KBM-7 (cell line): ENCODE results near the gene STMND1.

Source experiments
- DNase-seq: peaks from one replicate; pipeline ENCODE4 v3.0.0-alpha.2; 2015
- in situ Hi-C: fragments of 300-500 bp; cut with MboI; formaldehyde crosslinking; loops from 2 replicates; pipeline ENCODE4 v1.14.3; 2020; ENCODE audit warnings: low sequenced_read_pairs, low pct_unique_long_range_greater_than_20kb, mixed read lengths

Gene STMND1

DNA sequence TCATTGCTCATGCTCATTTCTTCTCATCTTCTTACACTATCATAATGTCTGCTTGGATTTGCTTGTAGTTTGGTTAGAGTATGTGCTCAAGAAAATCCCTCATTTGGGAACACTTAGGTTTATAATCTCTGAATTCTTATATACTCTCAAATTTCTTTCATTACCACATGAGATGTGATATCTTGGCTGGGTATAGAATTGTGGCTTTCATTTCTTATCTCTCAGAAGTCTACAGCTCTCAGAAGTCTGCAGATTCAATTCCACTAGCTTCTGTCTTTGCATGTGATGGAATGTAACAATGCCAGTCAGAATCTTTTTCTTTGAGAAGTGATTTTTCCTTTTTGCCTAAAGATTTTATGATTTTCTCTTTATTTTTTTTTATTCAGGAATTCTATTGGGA lies 50.9 kb downstream of the STMND1 start:
- in situ Hi-C loops = loop anchor here (25.0 kb wide), 1 partner anchor 435 kb away; no protein-coding TSS in a partner anchor
- no peak for DNase-seq

DNA sequence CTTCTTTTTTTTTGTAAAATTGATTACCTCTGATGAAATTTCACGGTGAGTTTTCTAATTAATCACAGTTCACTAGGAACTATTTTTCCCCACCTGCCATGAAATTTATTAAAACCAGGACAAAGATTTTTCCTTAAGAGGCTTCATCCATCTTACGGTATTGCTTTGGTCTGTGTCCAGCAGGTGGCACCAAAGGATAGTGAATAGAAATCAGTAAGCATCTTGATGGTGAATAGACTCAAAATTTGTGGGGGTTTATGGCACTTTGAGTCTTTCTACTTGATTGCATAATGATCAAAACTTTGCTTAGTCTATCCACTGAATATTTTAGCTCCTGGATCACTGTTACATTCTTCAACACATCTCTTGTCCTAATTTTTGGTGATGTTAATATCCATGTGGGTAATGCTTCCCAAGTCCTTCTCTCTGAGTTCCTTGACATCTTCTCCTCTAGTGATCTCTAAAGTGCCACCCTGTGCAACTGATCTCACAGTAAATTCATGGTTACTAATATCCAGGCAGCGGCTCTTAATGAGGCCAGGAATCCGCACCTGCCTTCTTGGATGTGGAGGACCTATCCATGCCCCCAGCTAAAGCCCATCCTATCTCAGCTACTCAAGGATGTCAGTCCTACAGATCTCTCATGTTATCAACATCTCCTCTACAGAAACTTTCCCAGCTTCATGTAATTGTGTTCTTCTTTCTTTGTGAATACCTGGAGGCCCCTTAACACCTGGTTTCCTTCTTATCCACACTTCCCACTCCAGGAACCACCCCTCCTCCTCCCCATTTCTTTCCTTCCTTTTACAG lies 54.5 kb downstream of the STMND1 start:
- peak; percentile 49 for DNase-seq
- in situ Hi-C loops = loop anchor here (25.0 kb wide), 1 partner anchor 431 kb away; no protein-coding TSS in a partner anchor

DNA sequence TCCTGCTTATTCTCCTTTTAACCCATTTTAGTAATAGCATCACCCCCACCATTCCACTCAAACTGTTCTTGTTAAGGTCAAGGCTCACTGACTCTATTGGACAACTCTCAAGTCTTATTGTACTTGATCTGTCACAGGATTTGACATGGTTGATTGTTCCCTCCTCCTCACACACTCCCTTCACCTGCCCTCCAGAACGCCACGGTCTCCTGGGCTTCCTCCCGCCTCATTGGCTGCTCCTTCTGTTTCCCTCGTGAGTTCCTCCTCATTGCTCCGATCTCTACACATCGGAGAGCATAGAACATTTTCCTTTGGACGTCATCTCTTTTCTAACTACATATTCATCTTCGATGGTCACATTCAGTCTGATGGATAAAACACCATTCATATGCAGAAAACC lies 55.1 kb downstream of the STMND1 start:
- DNase-seq = no peak
- in situ Hi-C loops = loop anchor here (25.0 kb wide), 1 partner anchor 430 kb away; no protein-coding TSS in a partner anchor

DNA sequence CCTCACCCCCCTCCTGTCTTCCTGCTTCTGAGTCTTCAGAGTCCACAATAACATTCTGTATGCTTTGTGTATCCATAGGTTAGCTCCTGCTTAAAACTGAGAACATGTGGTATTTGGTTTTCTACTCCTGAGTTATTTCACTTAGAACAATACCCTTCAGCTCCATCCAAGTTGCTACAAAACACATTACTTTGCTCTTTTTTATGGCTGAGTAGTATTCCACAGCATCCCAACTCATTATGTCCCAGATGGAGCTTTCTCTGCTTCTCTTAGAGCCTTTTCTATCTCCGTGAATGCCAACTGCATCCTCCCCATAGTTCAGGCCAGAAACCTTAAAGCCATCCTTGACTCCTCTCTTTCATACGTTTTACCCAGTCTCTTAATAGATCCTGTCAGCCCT lies 55.8 kb downstream of the STMND1 start:
- DNase-seq = no peak
- in situ Hi-C loops = loop anchor here (25.0 kb wide), 1 partner anchor 430 kb away; no protein-coding TSS in a partner anchor

DNA sequence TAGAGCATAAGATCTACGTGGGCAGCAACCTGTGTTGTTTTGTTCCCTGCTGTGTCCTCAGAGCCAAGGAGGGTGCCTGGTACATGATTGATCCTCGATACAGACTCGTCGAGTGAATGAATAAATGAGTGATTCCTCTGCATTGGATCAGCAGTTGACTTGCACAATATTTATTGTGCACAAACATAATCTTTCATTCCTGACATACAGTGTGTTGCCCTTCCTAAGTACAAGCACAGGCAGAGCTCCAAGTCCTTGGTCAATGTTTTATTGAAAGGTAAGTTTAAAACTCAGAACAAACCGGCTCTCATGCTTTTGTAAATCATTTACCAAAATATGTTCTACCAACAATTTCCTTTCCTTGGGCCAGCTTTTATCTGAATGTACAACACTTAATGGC lies 57.4 kb downstream of the STMND1 start:
- no peak for DNase-seq
- in situ Hi-C loops = loop anchor here (25.0 kb wide), 1 partner anchor 428 kb away; no protein-coding TSS in a partner anchor

DNA sequence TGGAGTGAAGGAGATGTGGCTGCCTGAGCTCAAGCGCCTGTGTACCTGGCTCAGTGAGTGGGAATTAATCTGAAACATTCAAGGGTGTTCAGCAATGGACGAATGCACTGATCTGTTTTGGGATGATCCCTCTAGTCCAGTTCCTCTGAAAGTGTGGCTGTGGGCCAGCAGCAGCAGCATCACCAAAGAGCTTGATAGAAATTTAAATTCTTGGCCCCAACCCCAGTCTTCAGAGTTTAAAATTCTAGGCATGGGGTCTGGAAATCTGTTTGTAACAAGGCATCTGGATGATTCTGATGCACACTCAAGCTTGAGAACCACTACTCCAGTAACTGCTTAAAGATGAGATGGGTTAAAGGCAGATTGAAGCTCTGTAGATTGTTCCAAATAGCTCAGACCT lies 59.2 kb downstream of the STMND1 start:
- in situ Hi-C loops = loop anchor here (25.0 kb wide), 1 partner anchor 426 kb away; no protein-coding TSS in a partner anchor
- no peak for DNase-seq

DNA sequence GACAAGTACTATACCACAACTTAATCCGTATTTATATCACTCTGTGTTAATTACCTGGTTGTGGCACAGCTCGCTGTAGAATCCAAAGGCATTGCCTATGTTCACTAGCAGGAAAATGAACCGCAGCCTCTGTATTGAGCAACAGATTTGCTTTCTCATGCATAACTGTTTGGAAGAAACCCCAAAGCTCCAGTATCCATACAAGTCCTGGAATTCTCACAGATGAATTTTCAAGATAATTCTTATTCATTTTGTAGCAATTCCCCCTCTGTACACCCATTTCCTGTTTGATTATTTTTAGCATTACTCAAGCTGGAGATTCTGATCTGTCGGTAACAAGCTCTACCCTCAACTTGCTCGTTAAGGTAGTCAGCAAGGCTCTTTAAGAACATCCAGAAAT lies 63.5 kb downstream of the STMND1 start:
- in situ Hi-C loops = loop anchor here (25.0 kb wide), 1 partner anchor 422 kb away; no protein-coding TSS in a partner anchor
- DNase-seq = no peak

DNA sequence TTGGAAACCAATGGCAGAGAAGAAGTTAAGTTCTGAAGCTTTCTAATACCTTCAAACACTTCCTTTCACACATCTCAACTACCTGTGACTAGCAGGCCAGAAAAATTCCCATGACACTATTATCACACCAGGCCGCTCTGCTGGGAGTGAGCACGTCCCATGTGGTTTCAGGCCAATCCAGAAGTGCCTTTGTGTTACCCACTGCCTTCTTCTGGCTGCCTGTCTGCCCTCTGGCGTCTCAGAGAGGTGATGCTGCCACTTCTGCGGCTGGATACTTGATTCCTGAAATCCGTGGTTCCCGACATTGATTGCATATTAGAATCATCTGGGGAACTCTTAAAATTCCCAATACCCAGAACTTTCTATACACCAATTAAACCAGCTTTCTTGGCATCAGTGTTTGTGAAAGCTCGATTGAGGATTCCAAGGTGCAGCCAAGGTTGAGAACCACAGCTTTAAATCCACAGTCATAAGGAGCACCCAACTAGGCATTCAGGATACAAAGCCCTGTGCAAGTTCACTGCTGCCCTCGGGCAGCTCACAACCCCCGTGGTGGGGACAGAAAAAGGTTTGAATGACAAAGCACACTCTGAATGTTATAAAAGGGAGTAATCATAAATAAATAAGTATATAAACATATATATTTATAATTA lies 65.6 kb downstream of the STMND1 start:
- in situ Hi-C loops = loop anchor here (25.0 kb wide), 1 partner anchor 420 kb away; no protein-coding TSS in a partner anchor
- peak; percentile 38 for DNase-seq

DNA sequence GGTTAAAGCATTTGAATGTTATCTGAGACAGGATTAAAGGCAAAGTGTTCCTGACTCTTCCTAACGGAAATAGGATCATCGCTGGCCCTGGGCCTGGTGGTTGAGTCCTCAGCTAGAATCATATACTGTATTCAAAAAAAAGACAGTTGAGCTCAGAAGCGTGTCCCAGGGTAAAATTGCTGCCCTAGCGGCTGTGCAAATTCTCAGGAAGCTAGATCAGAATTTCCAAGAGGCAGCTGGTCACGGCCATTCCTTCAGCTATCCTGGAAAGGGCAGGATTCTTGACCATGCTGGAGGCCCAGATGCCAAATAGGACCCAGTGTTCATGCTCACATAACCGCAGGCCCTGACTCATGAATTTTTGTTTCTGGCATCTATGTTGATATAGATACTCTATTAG lies 67.4 kb downstream of the STMND1 start:
- no peak for DNase-seq
- in situ Hi-C loops = loop anchor here (25.0 kb wide), 1 partner anchor 418 kb away; no protein-coding TSS in a partner anchor

DNA sequence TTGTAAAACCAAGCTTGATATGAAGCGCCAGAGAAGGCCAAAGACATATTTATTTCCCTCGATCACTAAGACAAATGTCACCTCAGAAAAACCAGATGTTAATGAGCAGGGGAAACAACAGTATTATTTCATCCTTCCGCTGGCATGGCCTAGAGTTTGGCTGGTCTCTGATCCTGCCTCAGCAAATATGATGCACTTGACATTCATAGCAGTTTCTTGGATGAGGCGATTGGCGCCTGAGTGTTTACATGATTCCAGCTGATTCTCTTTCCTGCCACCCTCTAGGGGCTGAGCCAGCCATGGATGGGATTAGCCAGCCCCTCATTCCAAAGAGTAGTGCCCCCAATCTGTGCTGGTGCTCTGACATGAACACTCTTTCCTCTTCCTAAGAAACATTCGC lies 67.9 kb downstream of the STMND1 start:
- in situ Hi-C loops = loop anchor here (25.0 kb wide), 1 partner anchor 418 kb away; no protein-coding TSS in a partner anchor
- no peak for DNase-seq

DNA sequence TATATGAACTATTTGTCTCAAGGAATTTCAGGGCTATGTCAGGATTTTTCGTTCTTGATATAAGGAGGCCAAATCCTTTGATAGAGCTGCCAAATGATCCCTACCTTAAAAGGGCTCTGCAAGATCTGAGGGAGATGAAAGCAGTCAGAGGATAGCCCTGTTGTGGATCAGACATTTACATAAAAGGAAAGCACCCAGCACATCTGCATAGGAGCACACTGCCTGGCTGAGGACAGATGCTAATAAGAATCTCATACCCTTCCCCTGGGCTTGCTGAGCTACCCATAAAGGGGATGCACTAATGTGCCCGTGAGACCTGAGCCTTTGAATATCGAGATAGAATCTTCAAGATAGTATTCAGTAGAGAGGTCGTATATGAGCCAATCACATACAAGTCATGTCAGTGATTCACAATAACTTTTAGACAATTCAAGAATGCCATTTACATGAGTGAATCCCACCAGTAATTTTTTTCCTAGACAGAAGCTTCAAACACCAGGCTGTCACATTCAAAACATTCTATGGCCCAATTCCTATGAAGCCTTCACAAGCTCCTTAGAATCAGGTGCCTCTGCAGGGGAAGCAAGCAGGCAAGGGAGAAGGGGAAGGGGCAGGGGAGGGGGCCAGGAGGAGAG lies 71.1 kb downstream of the STMND1 start:
- no peak for DNase-seq
- in situ Hi-C loops = loop anchor here (25.0 kb wide), 1 partner anchor 414 kb away; no protein-coding TSS in a partner anchor

DNA sequence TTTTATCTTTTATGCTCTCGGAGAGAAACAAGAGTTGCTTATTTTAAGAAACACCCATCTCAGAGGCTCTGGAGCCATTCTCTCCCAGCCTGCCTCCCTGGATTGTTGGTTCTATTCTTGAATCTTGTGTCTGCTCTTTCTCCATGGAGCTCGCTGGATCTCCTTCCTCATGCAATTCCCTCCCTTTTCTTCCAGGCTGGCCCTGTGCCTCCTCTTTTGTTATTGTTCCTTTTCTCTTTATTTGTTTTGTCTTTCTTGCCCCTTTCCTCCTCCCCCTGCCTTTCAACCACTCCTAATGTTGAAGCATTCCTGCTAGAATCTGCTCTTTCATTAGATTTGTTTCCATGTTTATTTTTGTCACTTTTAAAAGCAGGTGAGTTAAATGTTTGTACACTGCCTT lies 76.5 kb downstream of the STMND1 start:
- DNase-seq = no peak
- in situ Hi-C loops = no loop called here

DNA sequence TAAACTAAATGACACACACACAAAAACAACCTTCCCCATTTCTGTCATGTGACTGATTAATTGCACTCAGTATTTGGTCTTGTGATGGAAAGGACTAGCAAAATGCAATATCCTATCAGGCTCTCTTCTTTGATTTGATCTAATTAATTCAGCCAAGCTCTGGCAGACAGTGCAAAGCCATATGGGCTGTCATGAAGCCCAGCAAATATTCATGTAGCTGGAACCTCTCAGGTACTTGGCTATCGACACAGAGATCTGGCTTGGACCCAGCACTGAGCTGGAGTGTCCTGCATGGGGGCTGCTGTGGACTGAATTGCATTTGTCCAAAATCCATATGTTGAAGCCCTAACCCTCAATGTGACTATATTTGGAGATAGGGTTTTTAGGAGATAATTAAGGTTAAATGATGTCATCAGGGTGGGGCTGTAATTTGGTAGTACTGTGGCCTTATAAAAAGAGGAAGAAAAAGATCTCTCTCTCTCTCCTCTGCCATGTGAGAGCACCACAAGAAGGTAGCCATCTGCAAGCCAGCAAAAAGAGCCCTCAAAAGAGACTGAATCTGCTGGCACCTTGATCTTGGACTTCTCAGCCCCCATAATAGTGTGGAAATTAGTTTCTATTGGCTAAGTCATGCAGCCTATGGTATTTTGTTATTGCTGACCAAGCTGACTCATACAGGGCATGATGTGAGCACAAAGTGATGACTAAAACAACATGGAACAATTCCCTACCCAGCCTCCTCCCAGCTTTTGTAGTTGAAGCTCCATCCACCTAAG lies 77.1 kb downstream of the STMND1 start:
- peak; percentile 7 for DNase-seq
- in situ Hi-C loops = no loop called here

DNA sequence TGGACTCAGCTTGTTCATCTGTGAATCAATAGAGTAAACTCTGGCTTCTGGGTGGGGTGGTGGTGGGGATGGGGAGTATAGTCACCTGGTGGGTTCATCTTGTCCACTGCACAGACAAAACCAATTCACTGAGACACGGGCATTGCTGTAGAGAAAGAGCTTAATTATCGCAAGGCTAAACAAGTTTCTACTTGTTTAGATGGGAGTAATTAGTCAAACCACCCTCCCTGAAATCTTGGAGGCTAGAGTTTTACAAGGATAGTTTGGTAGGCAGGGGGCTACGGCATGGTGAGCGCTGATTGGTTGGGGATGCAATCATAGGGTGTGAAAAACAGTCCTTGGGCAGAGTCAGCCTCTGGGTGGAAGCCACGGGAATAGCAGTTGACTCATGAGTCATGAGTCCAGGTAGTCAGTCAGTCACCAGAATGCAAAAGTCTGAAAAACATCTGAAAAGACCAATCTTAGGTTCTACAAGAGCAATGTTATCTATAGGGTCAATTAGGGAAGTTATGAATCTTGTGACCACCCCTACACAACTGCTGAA lies 77.8 kb downstream of the STMND1 start:
- in situ Hi-C loops = no loop called here
- no peak for DNase-seq
